BJ (cell line): ENCODE results near the gene TNFRSF4. TPM values are rescaled to one million over a fixed set of nuclear protein-coding genes. Genes with fewer than 3 reads are reported as not detected.

Experiments
- CTCF ChIA-PET: fragments of 350-600 bp; formaldehyde crosslinking; extraction: SDS; loops from one replicate; lab custom pipeline; 2021; ENCODE audit warnings: antibody characterized with exemption, inconsistent platforms; lab: Yijun Ruan, JAX
- POLR2A ChIA-PET: fragments of 300-600 bp; sonication (Branson Sonifier 250); formaldehyde crosslinking; extraction: SDS; loops from one replicate; lab custom pipeline; 2021; ENCODE audit warnings: antibody characterized with exemption; lab: Charles Lee
- DNase-seq: peaks from one replicate; pipeline ENCODE4 v3.0.0-alpha.2; 2011; ENCODE audit warnings: low read depth
- H3K27me3 ChIP-seq: 2 replicates; pipeline ENCODE4 v1.6.0; 2011; ENCODE audit warnings: low read length; ENCODE audit not compliant: control insufficient read depth, insufficient read depth
- H3K36me3 ChIP-seq: 2 replicates; pipeline ENCODE4 v1.5.1; 2011; ENCODE audit warnings: low read length; ENCODE audit not compliant: control insufficient read depth, insufficient read depth
- H3K4me3 ChIP-seq: 2 replicates; pipeline ENCODE4 v1.5.1; 2011; ENCODE audit warnings: low read depth, mild to moderate bottlenecking, control low read depth, low read length
- CTCF ChIP-seq: IDR thresholded peaks from 2 replicates; pipeline ENCODE4 v1.5.1; 2011; ENCODE audit warnings: low read depth, mild to moderate bottlenecking, control low read depth, inconsistent platforms, low read length, moderate library complexity; ENCODE audit not compliant: insufficient read depth
- polyA plus RNA-seq: library from polyadenylated mRNA; depleted of rRNA; stranded (reverse); fragments of >200 nt; gene quantifications from 2 replicates; pipeline ENCODE4 v1.2.3, GENCODE V29; 2011

TNFRSF4 gene
- polyA plus RNA-seq, 1 experiment, result not detected

DNA sequence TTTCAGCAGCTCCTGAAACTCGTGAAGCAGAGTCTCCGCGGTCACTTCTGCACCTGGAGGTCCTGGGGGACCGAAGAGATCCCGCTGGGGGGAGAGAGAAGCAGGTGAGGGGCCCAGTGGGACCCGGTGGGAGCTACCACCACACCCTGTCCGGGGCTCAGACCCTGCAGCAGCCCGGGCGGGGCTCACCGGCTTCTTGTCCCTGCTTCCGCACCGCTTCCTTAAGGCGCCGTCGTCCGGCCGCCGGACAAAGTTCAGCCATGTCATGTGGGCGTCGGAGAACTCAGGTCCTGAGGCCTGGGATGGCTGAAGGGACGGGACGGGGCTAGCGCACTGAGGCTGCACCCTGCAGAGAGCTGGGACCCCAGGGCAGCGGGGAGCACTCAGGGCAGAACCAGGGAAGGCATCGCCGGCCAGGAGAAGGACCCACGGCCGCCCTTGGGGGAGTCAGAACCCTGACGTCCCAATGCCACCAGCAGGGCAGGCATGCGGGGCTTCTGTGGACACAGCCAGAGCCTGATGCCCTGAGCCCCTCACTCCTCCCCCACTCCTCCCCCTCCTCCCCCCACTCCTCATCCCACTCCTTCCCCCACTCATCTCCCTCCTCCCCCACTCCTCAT lies 30.3 kb upstream of the TNFRSF4 start:
- no peaks in the 10 kb centered on the region; the same call in 1 of the 2 replicates for H3K36me3 ChIP-seq

DNA sequence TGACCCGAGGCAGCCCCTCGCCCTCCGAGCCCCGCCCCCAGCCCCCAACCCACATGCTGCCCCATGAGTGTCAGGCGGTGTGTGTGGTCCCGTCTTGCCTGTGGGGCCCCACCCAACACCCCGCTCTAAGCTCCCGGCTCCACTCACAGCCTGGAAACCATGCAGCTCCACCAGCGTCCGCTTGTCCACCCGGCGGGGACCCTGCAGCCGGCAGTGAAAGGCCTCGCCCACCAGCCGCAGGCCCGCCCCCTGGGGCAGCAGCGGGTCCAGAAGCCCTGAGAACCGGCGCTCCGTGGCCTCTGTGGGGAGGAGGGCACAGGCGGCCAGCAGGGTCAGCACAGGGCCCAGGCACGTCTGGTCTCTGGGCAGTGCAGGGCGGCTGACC lies 29.8 kb upstream of the TNFRSF4 start:
- POLR2A ChIA-PET, result no interaction called here
- Histone ChIP-seq H3K4me3 (no peak overlapping the region), H3K36me3 (no peaks in the 10 kb centered on the region; the same call in 1 of the 2 replicates), H3K27me3 (no peaks in the 10 kb centered on the region)
- no peak for TF ChIP-seq CTCF
- DNase-seq, result no peak
- CTCF ChIA-PET, result no interaction called here

More for the DNA sequence above, 30.3 kb upstream of the TNFRSF4 start:
- H3K4me3 ChIP-seq, result no peak overlapping the region
- ChIA-PET CTCF (no interaction called here), POLR2A (no interaction called here)
- no peaks in the 10 kb centered on the region for H3K27me3 ChIP-seq
- no peak for TF ChIP-seq CTCF
- DNase-seq, result no peak

GRCh38 chr1:1243266-1243660 lies 29.3 kb upstream of the TNFRSF4 start:
- CTCF ChIA-PET, result no interaction called here
- TF ChIP-seq CTCF, result no peak
- H3K4me3 ChIP-seq, result no peak overlapping the region
- POLR2A ChIA-PET, result no interaction called here
- no peaks in the 10 kb centered on the region; the same call in 1 of the 2 replicates for H3K36me3 ChIP-seq
- no peaks in the 10 kb centered on the region for H3K27me3 ChIP-seq
- no peak for DNase-seq

- DNase-seq, result no peak
- Histone ChIP-seq H3K27me3 (no peaks in the 10 kb centered on the region), H3K36me3 (no peaks in the 10 kb centered on the region; the same call in 1 of the 2 replicates), H3K4me3 (no peak overlapping the region)
- no peak for TF ChIP-seq CTCF
- CTCF ChIA-PET, result interaction anchor here (0.8 kb wide), 1 partner anchor 73 kb away, joined by 3 read pairs; no protein-coding TSS in a partner anchor
- POLR2A ChIA-PET, result no interaction called here
Measured at GRCh38 chr1:1242461-1243265, 28.7 kb upstream of the TNFRSF4 start.

- Histone ChIP-seq H3K4me3 (no peak overlapping the region), H3K36me3 (no peaks in the 10 kb centered on the region; the same call in 1 of the 2 replicates), H3K27me3 (no peaks in the 10 kb centered on the region)
- POLR2A ChIA-PET, result no interaction called here
- DNase-seq, result no peak
- CTCF ChIA-PET, result interaction anchor here (0.8 to 1.8 kb wide), 3 partner anchors 72 to 240 kb away, joined by 3 to 5 read pairs (median 3); no protein-coding TSS in a partner anchor
- TF ChIP-seq CTCF, result no peak
Measured at GRCh38 chr1:1241588-1242219, 27.8 kb upstream of the TNFRSF4 start.
